SK-N-SH (cell line): Measurements from ENCODE around the gene PTGDS.

Experiments
- EP300 ChIP-seq, 2 experiments: IDR thresholded peaks; 2 replicates each; pipeline versions ENCODE4 v1.4.0 to v1.6.1; 2012; ENCODE audit warnings: borderline replicate concordance in 1 of 2, low read depth in 1 of 2, low read length in 1 of 2
- FOSL2 ChIP-seq: IDR thresholded peaks from 2 replicates; pipeline ENCODE4 v1.4.0; 2012; ENCODE audit warnings: low read depth, mild to moderate bottlenecking, moderate library complexity, borderline replicate concordance
- MEF2A ChIP-seq: IDR thresholded peaks from 2 replicates; pipeline ENCODE4 v1.4.0; 2012; ENCODE audit warnings: low read depth, borderline replicate concordance
- NFIC ChIP-seq: IDR thresholded peaks from 2 replicates; pipeline ENCODE4 v1.4.0; 2012; ENCODE audit warnings: borderline replicate concordance
- POLR2AphosphoS5 ChIP-seq: IDR thresholded peaks from 2 replicates; pipeline ENCODE4 v1.6.1; 2012; ENCODE audit warnings: low read depth, low read length
- RAD21 ChIP-seq: IDR thresholded peaks from 2 replicates; pipeline ENCODE4 v1.6.1; 2012; ENCODE audit warnings: mild to moderate bottlenecking, low read length
- RXRA ChIP-seq: IDR thresholded peaks from 2 replicates; pipeline ENCODE4 v1.4.0; 2012; ENCODE audit warnings: low read depth, mild to moderate bottlenecking, borderline replicate concordance
- SIN3A ChIP-seq: IDR thresholded peaks from 2 replicates; pipeline ENCODE4 v1.6.1; 2012; ENCODE audit warnings: low read depth, mild to moderate bottlenecking, low read length, moderate library complexity, borderline replicate concordance
- TAF1 ChIP-seq: IDR thresholded peaks from 2 replicates; pipeline ENCODE4 v1.6.1; 2012; ENCODE audit warnings: low read depth, mild to moderate bottlenecking, low read length, moderate library complexity, borderline replicate concordance
- TEAD4 ChIP-seq: IDR thresholded peaks from 2 replicates; pipeline ENCODE4 v1.4.0; 2012; ENCODE audit warnings: mild to moderate bottlenecking, borderline replicate concordance; ENCODE audit not compliant: insufficient read depth
- TF ChIP-seq, protein P1 (sequence below): fragments of 200-600 bp; sonication (generic); IDR thresholded peaks from 2 replicates; pipeline ENCODE4 v1.6.1; 2017; ENCODE audit warnings: antibody characterized with exemption, mild to moderate bottlenecking, moderate library complexity
- TF ChIP-seq, protein P2 (sequence below): IDR thresholded peaks from 2 replicates; pipeline ENCODE4 v1.6.1; 2012; ENCODE audit warnings: mild to moderate bottlenecking, low read depth, low read length, moderate library complexity
- TF ChIP-seq, protein P3 (sequence below): fragments of 150-350 bp; IDR thresholded peaks from 2 replicates; pipeline ENCODE4 v1.6.1; 2016; ENCODE audit warnings: mild to moderate bottlenecking, low read depth, low read length

DNA sequence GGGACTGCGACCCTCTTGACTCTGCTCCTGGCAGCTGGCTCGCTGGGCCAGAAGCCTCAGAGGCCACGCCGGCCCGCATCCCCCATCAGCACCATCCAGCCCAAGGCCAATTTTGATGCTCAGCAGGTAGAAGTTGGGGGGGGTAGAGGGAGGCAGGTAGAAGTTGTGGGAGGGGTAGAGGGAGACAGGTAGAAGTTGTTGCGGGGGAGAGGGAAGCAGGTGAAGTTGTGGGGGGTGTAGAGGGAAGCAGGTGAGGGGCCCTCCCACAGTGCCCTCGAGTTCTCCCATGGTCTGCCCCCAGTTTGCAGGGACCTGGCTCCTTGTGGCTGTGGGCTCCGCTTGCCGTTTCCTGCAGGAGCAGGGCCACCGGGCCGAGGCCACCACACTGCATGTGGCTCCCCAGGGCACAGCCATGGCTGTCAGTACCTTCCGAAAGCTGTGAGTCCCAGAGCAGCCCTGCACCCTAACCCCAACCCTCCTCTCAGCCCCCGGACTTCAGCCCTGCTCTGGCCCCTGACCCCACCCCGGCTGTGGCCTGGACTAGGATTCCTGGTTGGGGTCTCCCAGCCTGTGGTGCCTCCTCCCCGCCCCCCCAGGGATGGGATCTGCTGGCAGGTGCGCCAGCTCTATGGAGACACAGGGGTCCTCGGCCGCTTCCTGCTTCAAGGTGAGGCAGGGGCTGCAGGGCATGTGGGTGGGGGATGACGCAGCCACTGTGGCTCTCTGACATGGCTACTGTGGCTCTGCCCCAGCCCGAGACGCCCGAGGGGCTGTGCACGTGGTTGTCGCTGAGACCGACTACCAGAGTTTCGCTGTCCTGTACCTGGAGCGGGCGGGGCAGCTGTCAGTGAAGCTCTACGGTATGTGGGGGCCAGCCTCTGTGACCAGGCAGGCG lies 31.7 kb upstream of the PTGDS start:
- TF ChIP-seq, protein P1, sequence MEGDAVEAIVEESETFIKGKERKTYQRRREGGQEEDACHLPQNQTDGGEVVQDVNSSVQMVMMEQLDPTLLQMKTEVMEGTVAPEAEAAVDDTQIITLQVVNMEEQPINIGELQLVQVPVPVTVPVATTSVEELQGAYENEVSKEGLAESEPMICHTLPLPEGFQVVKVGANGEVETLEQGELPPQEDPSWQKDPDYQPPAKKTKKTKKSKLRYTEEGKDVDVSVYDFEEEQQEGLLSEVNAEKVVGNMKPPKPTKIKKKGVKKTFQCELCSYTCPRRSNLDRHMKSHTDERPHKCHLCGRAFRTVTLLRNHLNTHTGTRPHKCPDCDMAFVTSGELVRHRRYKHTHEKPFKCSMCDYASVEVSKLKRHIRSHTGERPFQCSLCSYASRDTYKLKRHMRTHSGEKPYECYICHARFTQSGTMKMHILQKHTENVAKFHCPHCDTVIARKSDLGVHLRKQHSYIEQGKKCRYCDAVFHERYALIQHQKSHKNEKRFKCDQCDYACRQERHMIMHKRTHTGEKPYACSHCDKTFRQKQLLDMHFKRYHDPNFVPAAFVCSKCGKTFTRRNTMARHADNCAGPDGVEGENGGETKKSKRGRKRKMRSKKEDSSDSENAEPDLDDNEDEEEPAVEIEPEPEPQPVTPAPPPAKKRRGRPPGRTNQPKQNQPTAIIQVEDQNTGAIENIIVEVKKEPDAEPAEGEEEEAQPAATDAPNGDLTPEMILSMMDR, result no peak
- TF ChIP-seq SIN3A (no peak), TEAD4 (no peak), RAD21 (no peak), TAF1 (no peak), POLR2AphosphoS5 (no peak), EP300 (IDR thresholded peaks at IDR 0.05; ENCODE audit: borderline replicate concordance in 1 of 2, low read depth in 1 of 2, low read length in 1 of 2) (no peak), MEF2A (no peak), FOSL2 (no peak), RXRA (no peak), NFIC (no peak)
- TF ChIP-seq, protein P2, sequence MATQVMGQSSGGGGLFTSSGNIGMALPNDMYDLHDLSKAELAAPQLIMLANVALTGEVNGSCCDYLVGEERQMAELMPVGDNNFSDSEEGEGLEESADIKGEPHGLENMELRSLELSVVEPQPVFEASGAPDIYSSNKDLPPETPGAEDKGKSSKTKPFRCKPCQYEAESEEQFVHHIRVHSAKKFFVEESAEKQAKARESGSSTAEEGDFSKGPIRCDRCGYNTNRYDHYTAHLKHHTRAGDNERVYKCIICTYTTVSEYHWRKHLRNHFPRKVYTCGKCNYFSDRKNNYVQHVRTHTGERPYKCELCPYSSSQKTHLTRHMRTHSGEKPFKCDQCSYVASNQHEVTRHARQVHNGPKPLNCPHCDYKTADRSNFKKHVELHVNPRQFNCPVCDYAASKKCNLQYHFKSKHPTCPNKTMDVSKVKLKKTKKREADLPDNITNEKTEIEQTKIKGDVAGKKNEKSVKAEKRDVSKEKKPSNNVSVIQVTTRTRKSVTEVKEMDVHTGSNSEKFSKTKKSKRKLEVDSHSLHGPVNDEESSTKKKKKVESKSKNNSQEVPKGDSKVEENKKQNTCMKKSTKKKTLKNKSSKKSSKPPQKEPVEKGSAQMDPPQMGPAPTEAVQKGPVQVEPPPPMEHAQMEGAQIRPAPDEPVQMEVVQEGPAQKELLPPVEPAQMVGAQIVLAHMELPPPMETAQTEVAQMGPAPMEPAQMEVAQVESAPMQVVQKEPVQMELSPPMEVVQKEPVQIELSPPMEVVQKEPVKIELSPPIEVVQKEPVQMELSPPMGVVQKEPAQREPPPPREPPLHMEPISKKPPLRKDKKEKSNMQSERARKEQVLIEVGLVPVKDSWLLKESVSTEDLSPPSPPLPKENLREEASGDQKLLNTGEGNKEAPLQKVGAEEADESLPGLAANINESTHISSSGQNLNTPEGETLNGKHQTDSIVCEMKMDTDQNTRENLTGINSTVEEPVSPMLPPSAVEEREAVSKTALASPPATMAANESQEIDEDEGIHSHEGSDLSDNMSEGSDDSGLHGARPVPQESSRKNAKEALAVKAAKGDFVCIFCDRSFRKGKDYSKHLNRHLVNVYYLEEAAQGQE, result no peak
- TF ChIP-seq, protein P3, sequence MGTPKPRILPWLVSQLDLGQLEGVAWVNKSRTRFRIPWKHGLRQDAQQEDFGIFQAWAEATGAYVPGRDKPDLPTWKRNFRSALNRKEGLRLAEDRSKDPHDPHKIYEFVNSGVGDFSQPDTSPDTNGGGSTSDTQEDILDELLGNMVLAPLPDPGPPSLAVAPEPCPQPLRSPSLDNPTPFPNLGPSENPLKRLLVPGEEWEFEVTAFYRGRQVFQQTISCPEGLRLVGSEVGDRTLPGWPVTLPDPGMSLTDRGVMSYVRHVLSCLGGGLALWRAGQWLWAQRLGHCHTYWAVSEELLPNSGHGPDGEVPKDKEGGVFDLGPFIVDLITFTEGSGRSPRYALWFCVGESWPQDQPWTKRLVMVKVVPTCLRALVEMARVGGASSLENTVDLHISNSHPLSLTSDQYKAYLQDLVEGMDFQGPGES, result no peak
